Spinal cord (tissue), 10 donors: Measurements from ENCODE around the gene LRRC73. TPM values are rescaled to one million over a fixed set of nuclear protein-coding genes. Genes with fewer than 3 reads are reported as not detected.
"Not testable (repeated sequence)": the region's sequence is repeated elsewhere in the genome, so short reads cannot be mapped to it uniquely, and the experiment has no call there.

Experiments used
- DNase-seq, 6 donors: peaks; one replicate each; pipeline versions ENCODE4 v3.0.0 to v3.0.0-alpha.2; 2013 to 2015; ENCODE audit warnings: low spot score in 6 of 6, low read depth in 4 of 6
- H3K27ac ChIP-seq: one replicate; pipeline ENCODE4 v1.5.1; 2013; ENCODE audit warnings: low read depth, low read length, control low read depth
- H3K27me3 ChIP-seq: one replicate; pipeline ENCODE4 v1.6.1; 2013; ENCODE audit warnings: low read length; ENCODE audit not compliant: control insufficient read depth, insufficient read depth
- H3K36me3 ChIP-seq: one replicate; pipeline ENCODE4 v1.6.1; 2013; ENCODE audit warnings: low read length; ENCODE audit not compliant: control insufficient read depth, insufficient read depth
- H3K4me1 ChIP-seq: one replicate; pipeline ENCODE4 v1.6.1; 2013; ENCODE audit warnings: low read length; ENCODE audit not compliant: control insufficient read depth, insufficient read depth
- H3K4me3 ChIP-seq: one replicate; pipeline ENCODE4 v1.5.1; 2013; ENCODE audit warnings: low read depth, low read length, control low read depth
- H3K9me3 ChIP-seq: one replicate; pipeline ENCODE4 v1.6.1; 2013; ENCODE audit warnings: low read length; ENCODE audit not compliant: control insufficient read depth, insufficient read depth
- WGBS: methylation state at CpG from one replicate; pipeline ENCODE4 v1.1.5; 2013; ENCODE audit warnings: missing lambda C conversion rate; ENCODE audit not compliant: insufficient coverage; 5-methylcytosine and 5-hydroxymethylcytosine counted together
- polyA plus RNA-seq, 2 donors: library from polyadenylated mRNA; unstranded; fragments of 120-200 nt; gene quantifications; one replicate each; pipeline ENCODE4 v1.2.1, GENCODE V29; 2013; ENCODE audit not compliant: insufficient read length in 2 of 2
- small RNA-seq: library from RNA; depleted of rRNA; stranded (forward); fragments of <200 nt; gene quantifications from one replicate; pipeline ENCODE3, GENCODE V24; 2014; ENCODE audit warnings: low replicate concordance
- total RNA-seq, 2 donors: library from RNA; depleted of rRNA in 1 of 2; stranded (reverse); fragments of 120-200 nt in 1 of 2; fragments of >200 nt in 1 of 2; gene quantifications; one replicate each; pipeline versions ENCODE4 v1.2.3 to v1.2.4, GENCODE V29; 2013 to 2014
- donor health status: healthy.

LRRC73 gene
- total and polyA plus RNA-seq, 4 donors, result 1.8 to 10.5 (median 5.7) TPM

DNA sequence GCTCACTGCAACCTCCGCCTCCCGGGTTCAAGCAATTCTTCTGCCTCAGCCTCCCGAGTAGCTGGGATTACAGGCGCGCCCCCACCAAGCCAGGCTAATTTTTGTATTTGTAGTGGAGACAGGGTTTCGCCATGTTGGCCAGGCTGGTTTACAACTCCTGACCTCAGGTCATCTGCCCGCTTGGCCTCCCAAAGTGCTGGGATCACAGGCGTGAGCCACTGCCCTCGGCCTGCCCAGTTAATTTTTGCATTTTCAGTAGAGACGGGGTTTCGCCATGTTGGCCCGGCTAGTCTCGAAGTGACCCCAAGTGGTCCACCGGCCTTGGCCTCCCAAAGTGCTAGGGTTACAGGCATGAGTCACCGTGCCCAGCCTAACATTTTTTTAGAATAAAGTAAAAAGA lies 52.0 kb downstream of the LRRC73 start:
- H3K36me3 ChIP-seq, DNase-seq, H3K4me3 ChIP-seq, H3K27ac ChIP-seq, H3K9me3 ChIP-seq: not testable (repeated sequence)
- peaks cover 10% of the 10 kb centered on the region for H3K27me3 ChIP-seq
- WGBS, result 96% methylated on average over 12 of the region's 15 CpGs
- H3K4me1 ChIP-seq, result peaks cover 18% of the 10 kb centered on the region

GRCh38 chr6:43457643-43458042 lies 52.5 kb downstream of the LRRC73 start:
- H3K9me3 ChIP-seq, result no peaks in the 10 kb centered on the region
- H3K27ac ChIP-seq, result no peak overlapping the region
- H3K36me3 ChIP-seq, result peaks cover 5% of the 10 kb centered on the region
- WGBS, result no CpG with 5 or more reads among the region's 9 CpGs
- peaks cover 10% of the 10 kb centered on the region for H3K27me3 ChIP-seq
- no peak for DNase-seq
- H3K4me3 ChIP-seq, result no peak overlapping the region
- H3K4me1 ChIP-seq, result peaks cover 22% of the 10 kb centered on the region

Small RNA genes within 50 kb of the gene (small RNA-seq; reads per million reads assigned to genes)
- gene RF00426, result not detected
- not detected for gene RNU6-1113P

Other genes starting within 250 kb of the LRRC73 start
- under 1 TPM; 0.20 to 0.28 TPM for gene SLC22A7, start 212.1 kb downstream of the LRRC73 start, total RNA-seq
- 1 to 10 TPM in 1 of 2 donors, under 1 TPM in 1; 0.71 to 2.2 TPM for gene SLC22A7, start 212.1 kb downstream of the LRRC73 start, polyA plus RNA-seq
- 1 to 10 TPM; 5.7 to 8.4 TPM for gene CRIP3, start 201.5 kb downstream of the LRRC73 start, total RNA-seq
- gene CRIP3, start 201.5 kb downstream of the LRRC73 start, polyA plus RNA-seq, result 10 to 100 TPM; 18.6 to 39.9 TPM
- gene ZNF318, start 140.7 kb downstream of the LRRC73 start, total RNA-seq, result 10 to 100 TPM; 17.7 to 22.5 TPM
- 10 to 100 TPM; 24.6 to 29.2 TPM for gene ZNF318, start 140.7 kb downstream of the LRRC73 start, polyA plus RNA-seq
- 10 to 100 TPM; 15.8 to 25.2 TPM for gene ABCC10, start 82.8 kb downstream of the LRRC73 start, total RNA-seq
- 10 to 100 TPM; 36.0 to 55.8 TPM for gene ABCC10, start 82.8 kb downstream of the LRRC73 start, polyA plus RNA-seq
- gene DLK2, start 54.8 kb downstream of the LRRC73 start, total RNA-seq, result 1 to 10 TPM; 3.5 to 4.1 TPM
- gene DLK2, start 54.8 kb downstream of the LRRC73 start, polyA plus RNA-seq, result 10 to 100 TPM; 13.6 to 14.5 TPM
- 10 to 100 TPM in 1 of 2 donors, 1 to 10 TPM in 1; 8.8 to 18.2 TPM for gene TJAP1, start 32.8 kb downstream of the LRRC73 start, total RNA-seq
- 10 to 100 TPM; 33.9 to 46.4 TPM for gene TJAP1, start 32.8 kb downstream of the LRRC73 start, polyA plus RNA-seq
- gene YIPF3, start 6.6 kb upstream of the LRRC73 start, total RNA-seq, result 100 to 1,000 TPM in 1 of 2 donors, 10 to 100 TPM in 1; 54.7 to 106 TPM
- gene YIPF3, start 6.6 kb upstream of the LRRC73 start, polyA plus RNA-seq, result 100 to 1,000 TPM; 125 to 140 TPM
- gene POLR1C, start 6.7 kb upstream of the LRRC73 start, total RNA-seq, result 10 to 100 TPM; 22.6 to 28.9 TPM
- gene POLR1C, start 6.7 kb upstream of the LRRC73 start, polyA plus RNA-seq, result 10 to 100 TPM; 31.7 to 34.4 TPM
- gene XPO5, start 65.7 kb upstream of the LRRC73 start, total RNA-seq, result 10 to 100 TPM; 27.4 to 34.7 TPM
- 10 to 100 TPM; 46.2 to 48.9 TPM for gene XPO5, start 65.7 kb upstream of the LRRC73 start, polyA plus RNA-seq
- 10 to 100 TPM; 10.5 to 13.3 TPM for gene POLH, start 65.8 kb upstream of the LRRC73 start, total RNA-seq
- gene POLH, start 65.8 kb upstream of the LRRC73 start, polyA plus RNA-seq, result 10 to 100 TPM in 1 of 2 donors, 1 to 10 TPM in 1; 9.5 to 18.0 TPM
- gene GTPBP2, start 118.9 kb upstream of the LRRC73 start, total RNA-seq, result 10 to 100 TPM; 26.2 to 46.6 TPM
- gene GTPBP2, start 118.9 kb upstream of the LRRC73 start, polyA plus RNA-seq, result 10 to 100 TPM; 41.2 to 62.9 TPM
- 10 to 100 TPM; 14.6 to 28.9 TPM for gene MAD2L1BP, start 125.5 kb upstream of the LRRC73 start, total RNA-seq
- gene MAD2L1BP, start 125.5 kb upstream of the LRRC73 start, polyA plus RNA-seq, result 10 to 100 TPM; 26.7 to 27.1 TPM
- gene RSPH9, start 134.7 kb upstream of the LRRC73 start, total RNA-seq, result 1 to 10 TPM; 1.6 to 4.7 TPM
- 1 to 10 TPM; 6.4 to 7.1 TPM for gene RSPH9, start 134.7 kb upstream of the LRRC73 start, polyA plus RNA-seq
- 10 to 100 TPM; 24.1 to 56.6 TPM for gene MRPS18A, start 177.4 kb upstream of the LRRC73 start, total RNA-seq
- 10 to 100 TPM; 31.1 to 34.1 TPM for gene MRPS18A, start 177.4 kb upstream of the LRRC73 start, polyA plus RNA-seq